ENCODE data around the gene FGG. TPM values are rescaled to one million over a fixed set of nuclear protein-coding genes. Genes with fewer than 3 reads are reported as not detected.

Gene FGG
- total and polyA plus RNA-seq, 2 of the 13 experiments (the other 11 are each of a cell fraction or from before 2014, with no cell fraction given) = 1,037 to 2,423 TPM

- TF ChIP-seq BCL6 (CRISPR knock-in tag; IDR thresholded peaks at IDR 0.05) (peak; percentile 42; the same call in 1 of the 2 replicates), ZBTB7B (CRISPR knock-in tag; IDR thresholded peaks at IDR 0.05) (peak; percentile 49; the same call in 1 of the 2 replicates), SRSF9 (IDR thresholded peaks at IDR 0.05; ENCODE audit: borderline replicate concordance, insufficient read depth, low read depth, low read length, poor library complexity, severe bottlenecking) (no peak), ZNF276 (CRISPR knock-in tag; IDR thresholded peaks at IDR 0.05; ENCODE audit: low read depth) (0 out of 2 replicates have a peak, but pooled peaks have one; percentile 77), KDM3A (CRISPR knock-in tag; IDR thresholded peaks at IDR 0.05; ENCODE audit: low read depth) (0 out of 2 replicates have a peak, but pooled peaks have one; percentile 42), ZNF749 (CRISPR knock-in tag; IDR thresholded peaks at IDR 0.05; ENCODE audit: borderline replicate concordance) (peak; percentile 64; the same call in 1 of the 2 replicates), TFDP2 (CRISPR knock-in tag; IDR thresholded peaks at IDR 0.05) (peak; percentile 54; the same call in 1 of the 2 replicates), HNRNPL (IDR thresholded peaks at IDR 0.05; ENCODE audit: low read depth, low read length) (0 out of 2 replicates have a peak, but pooled peaks have one; percentile 35), ZNF180 (CRISPR knock-in tag; IDR thresholded peaks at IDR 0.05; ENCODE audit: borderline replicate concordance, low read depth) (no peak), E2F5 (CRISPR knock-in tag; conservative IDR thresholded peaks at IDR 0.05) (no peak), ERF (CRISPR knock-in tag; IDR thresholded peaks at IDR 0.05) (0 out of 2 replicates have a peak, but pooled peaks have one; percentile 23), ZNF747 (CRISPR knock-in tag; IDR thresholded peaks at IDR 0.05; ENCODE audit: borderline replicate concordance) (0 out of 2 replicates have a peak, but pooled peaks have one; percentile 30), RAD21 (CRISPR knock-in tag; IDR thresholded peaks at IDR 0.05) (peak; percentile 70), ZNF746 (CRISPR knock-in tag; IDR thresholded peaks at IDR 0.05) (0 out of 2 replicates have a peak, but pooled peaks have one; percentile 37), ZNF768 (CRISPR knock-in tag; IDR thresholded peaks at IDR 0.05) (peak; percentile 63; the same call in 1 of the 2 replicates), NAIF1 (CRISPR knock-in tag; IDR thresholded peaks at IDR 0.05; ENCODE audit: borderline replicate concordance) (no peak), ZNF574 (CRISPR knock-in tag; IDR thresholded peaks at IDR 0.05) (peak; percentile 49; the same call in 1 of the 2 replicates), ZNF891 (CRISPR knock-in tag; IDR thresholded peaks at IDR 0.05) (peak; percentile 68; the same call in 1 of the 2 replicates), ZNF253 (CRISPR knock-in tag; IDR thresholded peaks at IDR 0.05; ENCODE audit: borderline replicate concordance) (0 out of 2 replicates have a peak, but pooled peaks have one; percentile 31), GMEB1 (CRISPR knock-in tag; IDR thresholded peaks at IDR 0.05; ENCODE audit: borderline replicate concordance) (peak; percentile 34; the same call in 1 of the 2 replicates)
These were observed 14.5 kb upstream of the FGG start (continued) for GRCh38 chr4:154626793-154627484.

Measured in HepG2 (cell line).